ENCODE data around the gene RFPL4AL1. TPM values are rescaled to one million over a fixed set of nuclear protein-coding genes. Genes with fewer than 3 reads are reported as not detected.
"Not testable (repeated sequence)": the region's sequence is repeated elsewhere in the genome, so short reads cannot be mapped to it uniquely, and the experiment has no call there.

Gene RFPL4AL1
- total RNA-seq, 4 donors from 2014 or later, result not detected

DNA sequence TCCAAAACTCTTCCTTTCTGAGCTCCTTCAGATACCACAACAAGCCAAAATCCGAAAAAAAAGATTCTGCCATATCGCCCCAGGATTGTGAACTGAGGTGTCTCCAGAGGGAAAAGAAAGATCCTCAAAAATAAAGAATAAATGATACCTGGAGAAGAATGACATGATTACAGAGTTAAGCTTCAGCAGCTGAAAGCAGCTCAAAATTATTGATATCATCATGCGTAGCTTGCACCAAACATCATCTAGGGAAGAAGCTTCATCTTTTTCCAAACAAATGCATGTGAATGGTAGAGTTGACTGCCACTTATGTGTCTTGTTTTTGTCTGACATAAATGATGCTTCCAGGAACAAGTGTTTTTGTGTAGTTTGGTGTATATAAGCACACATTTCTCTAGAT, 30.6 kb upstream of the RFPL4AL1 start, which contains the start of gene NLRP9:
Gene NLRP9 (minus strand): TSS at position 101 of the 400 bp plus-strand sequence. CDS start 28 bp downstream, at position 73.
- no peak within 1 kb of the TSS for H3K27ac ChIP-seq
- H3K9me3 ChIP-seq, result no peaks in the 10 kb centered on the region
- intact Hi-C loops (cut with DNase I; ENCODE audit: low total_unique reads), result no loop called here
- 90 to 100% methylated on average over 1 to 3 of the region's 3 CpGs for WGBS, 2 donors (ENCODE audit: low coverage in 1 of 2)
- TF ChIP-seq POLR2AphosphoS5 (IDR thresholded peaks at IDR 0.05) (no peak), EP300 (IDR thresholded peaks at IDR 0.05; ENCODE audit: low read depth) (no peak), POLR2A (IDR thresholded peaks at IDR 0.05) (no peak)
- TF ChIP-seq, protein P1, sequence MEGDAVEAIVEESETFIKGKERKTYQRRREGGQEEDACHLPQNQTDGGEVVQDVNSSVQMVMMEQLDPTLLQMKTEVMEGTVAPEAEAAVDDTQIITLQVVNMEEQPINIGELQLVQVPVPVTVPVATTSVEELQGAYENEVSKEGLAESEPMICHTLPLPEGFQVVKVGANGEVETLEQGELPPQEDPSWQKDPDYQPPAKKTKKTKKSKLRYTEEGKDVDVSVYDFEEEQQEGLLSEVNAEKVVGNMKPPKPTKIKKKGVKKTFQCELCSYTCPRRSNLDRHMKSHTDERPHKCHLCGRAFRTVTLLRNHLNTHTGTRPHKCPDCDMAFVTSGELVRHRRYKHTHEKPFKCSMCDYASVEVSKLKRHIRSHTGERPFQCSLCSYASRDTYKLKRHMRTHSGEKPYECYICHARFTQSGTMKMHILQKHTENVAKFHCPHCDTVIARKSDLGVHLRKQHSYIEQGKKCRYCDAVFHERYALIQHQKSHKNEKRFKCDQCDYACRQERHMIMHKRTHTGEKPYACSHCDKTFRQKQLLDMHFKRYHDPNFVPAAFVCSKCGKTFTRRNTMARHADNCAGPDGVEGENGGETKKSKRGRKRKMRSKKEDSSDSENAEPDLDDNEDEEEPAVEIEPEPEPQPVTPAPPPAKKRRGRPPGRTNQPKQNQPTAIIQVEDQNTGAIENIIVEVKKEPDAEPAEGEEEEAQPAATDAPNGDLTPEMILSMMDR (IDR thresholded peaks at IDR 0.05), result no peak
- DNase-seq, result no peak
- H3K4me1 ChIP-seq, result no peaks in the 10 kb centered on the region
- no peaks in the 10 kb centered on the region for H3K36me3 ChIP-seq
- in situ Hi-C loops (cut with MboI; ENCODE audit: low pct_ligation_motif_present in 1 of 4, low pct_unique_long_range_greater_than_20kb in 1 of 4, low sequenced_read_pairs in 3 of 4), result no loop called here
- no peaks in the 10 kb centered on the region for H3K27me3 ChIP-seq
- no peak within 1 kb of the TSS for H3K4me3 ChIP-seq

DNA sequence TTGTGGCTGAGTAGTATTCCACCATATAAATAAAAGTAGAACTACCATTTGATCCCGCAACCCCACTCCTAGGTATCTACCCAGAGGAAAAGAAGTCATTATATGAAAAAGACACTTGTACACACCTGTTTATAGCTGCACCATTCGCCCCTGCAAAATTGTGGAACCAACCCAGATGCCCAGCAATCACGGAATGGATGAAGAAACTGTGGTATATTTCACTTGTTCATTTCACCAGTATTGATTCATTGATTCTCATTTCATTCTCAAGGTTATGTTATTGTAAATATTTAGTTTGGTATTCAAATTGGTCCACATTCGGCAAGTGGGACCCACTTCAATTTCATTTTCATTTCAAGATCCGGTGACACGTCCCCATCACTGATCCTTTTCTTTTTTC, 18.2 kb upstream of the RFPL4AL1 start:
- Histone ChIP-seq H3K36me3 (no peaks in the 10 kb centered on the region), H3K27ac (no peak overlapping the region), H3K4me3 (no peak overlapping the region), H3K4me1 (peaks cover 0 to 3% (median 1%) of the 10 kb centered on the region in 4 donors), H3K9me3 (no peaks in the 10 kb centered on the region), H3K27me3 (peaks cover 5% of the 10 kb centered on the region)
- 85 to 89% methylated on average over 6 of the region's 6 CpGs for WGBS, 2 donors (ENCODE audit: low coverage in 1 of 2)
- no peak for DNase-seq
- TF ChIP-seq POLR2A (IDR thresholded peaks at IDR 0.05), result no peak
- no peak for TF ChIP-seq POLR2AphosphoS5 (IDR thresholded peaks at IDR 0.05)
- intact Hi-C loops (cut with DNase I; ENCODE audit: low total_unique reads), result no loop called here
- in situ Hi-C loops (cut with MboI; ENCODE audit: low pct_ligation_motif_present in 1 of 4, low pct_unique_long_range_greater_than_20kb in 1 of 4, low sequenced_read_pairs in 3 of 4), result no loop called here

DNA sequence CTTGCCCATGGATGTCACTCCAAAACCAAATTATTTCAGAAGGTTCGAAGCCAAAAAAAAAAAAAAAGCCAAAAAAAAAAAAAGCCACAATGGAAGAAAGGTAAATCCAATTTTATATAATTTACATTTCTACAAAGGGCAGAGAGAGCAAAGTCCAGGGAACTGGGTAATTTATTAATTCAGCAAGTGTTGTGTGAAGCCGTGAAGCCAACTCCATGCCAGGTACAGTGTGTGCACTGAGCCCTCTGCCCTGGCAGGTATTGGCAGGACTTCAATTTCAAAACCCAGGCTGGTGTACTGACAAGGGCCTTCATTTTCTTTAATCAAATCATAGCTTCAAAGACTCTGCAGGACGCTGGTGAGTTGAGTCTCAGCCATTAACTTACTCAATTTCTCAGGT, 15.5 kb upstream of the RFPL4AL1 start:
- TF ChIP-seq EP300 (IDR thresholded peaks at IDR 0.05; ENCODE audit: low read depth) (no peak), POLR2A (IDR thresholded peaks at IDR 0.05) (no peak), POLR2AphosphoS5 (IDR thresholded peaks at IDR 0.05) (no peak)
- TF ChIP-seq, protein P1 (IDR thresholded peaks at IDR 0.05), result no peak
- no peak overlapping the region for H3K4me3 ChIP-seq
- in situ Hi-C loops (cut with MboI; ENCODE audit: low pct_ligation_motif_present in 1 of 4, low pct_unique_long_range_greater_than_20kb in 1 of 4, low sequenced_read_pairs in 3 of 4), result no loop called here
- no peak overlapping the region for H3K27ac ChIP-seq
- intact Hi-C loops (cut with DNase I; ENCODE audit: low total_unique reads), result no loop called here
- H3K4me1 ChIP-seq, result peaks cover 0 to 3% (median 1%) of the 10 kb centered on the region in 4 donors
- peak; percentile 55 for DNase-seq
- H3K36me3 ChIP-seq, result no peaks in the 10 kb centered on the region
- 35 to 67% methylated on average over 2 to 3 of the region's 3 CpGs for WGBS, 2 donors (ENCODE audit: low coverage in 1 of 2)
- H3K27me3 ChIP-seq, result peaks cover 5% of the 10 kb centered on the region
- H3K9me3 ChIP-seq, result no peaks in the 10 kb centered on the region

DNA sequence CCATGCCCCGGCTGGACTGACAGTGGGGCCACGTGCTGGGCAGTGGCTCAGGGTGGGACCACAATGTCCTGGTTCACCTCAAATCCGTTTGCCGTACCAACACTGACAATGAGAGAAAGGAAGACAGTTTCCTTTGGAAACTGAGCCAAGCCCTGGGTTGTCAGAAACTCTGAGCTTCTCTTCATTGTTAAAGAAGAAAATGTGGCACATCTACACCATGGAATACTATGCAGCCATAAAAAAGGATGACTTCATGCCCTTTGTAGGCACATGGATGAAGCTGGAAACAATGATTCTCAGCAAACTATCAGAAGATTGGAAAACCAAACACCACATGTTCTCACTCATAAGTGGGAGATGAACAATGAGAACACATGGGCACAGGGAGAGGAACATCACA, 12.1 kb upstream of the RFPL4AL1 start:
- H3K9me3 ChIP-seq; in situ Hi-C loops (cut with MboI; ENCODE audit: low pct_ligation_motif_present in 1 of 4, low pct_unique_long_range_greater_than_20kb in 1 of 4, low sequenced_read_pairs in 3 of 4); H3K36me3 ChIP-seq; intact Hi-C loops (cut with DNase I; ENCODE audit: low total_unique reads); H3K27ac ChIP-seq; H3K4me1 ChIP-seq; DNase-seq; H3K4me3 ChIP-seq; H3K27me3 ChIP-seq: not testable (repeated sequence)
- WGBS, 2 donors (ENCODE audit: low coverage in 1 of 2), result 80% methylated on average over 4 of the region's 4 CpGs; no CpG with 5 or more reads in 1 of the 2 donors

DNA sequence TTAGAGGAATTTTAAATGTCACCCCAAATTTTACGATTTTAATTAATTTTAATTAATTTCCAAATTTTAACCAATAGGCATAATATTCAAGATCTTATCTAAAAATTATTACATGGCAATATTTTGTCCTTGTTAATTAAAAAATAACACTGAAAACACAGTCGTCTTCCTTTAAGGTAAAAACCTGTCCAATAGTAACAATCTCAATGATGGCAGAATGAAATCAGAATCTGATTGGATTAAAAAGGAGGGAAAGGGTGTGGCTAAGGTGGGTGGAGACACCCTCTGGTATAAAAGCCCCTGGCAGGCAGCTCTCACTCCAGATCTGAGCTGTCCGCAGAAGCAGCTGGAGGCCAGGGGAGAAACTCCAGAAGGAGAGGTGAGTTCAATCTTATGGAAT, 10.1 kb upstream of the RFPL4AL1 start, which contains the start of gene RFPL4A:
Gene RFPL4A (plus strand): TSS at position 301 of the 400 bp plus-strand sequence. CDS start 2,704 bp downstream, outside the sequence.
- DNase-seq; H3K4me1 ChIP-seq; in situ Hi-C loops (cut with MboI; ENCODE audit: low pct_ligation_motif_present in 1 of 4, low pct_unique_long_range_greater_than_20kb in 1 of 4, low sequenced_read_pairs in 3 of 4); H3K4me3 ChIP-seq; H3K27ac ChIP-seq; H3K9me3 ChIP-seq; H3K27me3 ChIP-seq; intact Hi-C loops (cut with DNase I; ENCODE audit: low total_unique reads); H3K36me3 ChIP-seq: not testable (repeated sequence)
- WGBS, 2 donors (ENCODE audit: low coverage in 1 of 2), result 86 to 92% methylated on average over 2 to 3 of the region's 3 CpGs

DNA sequence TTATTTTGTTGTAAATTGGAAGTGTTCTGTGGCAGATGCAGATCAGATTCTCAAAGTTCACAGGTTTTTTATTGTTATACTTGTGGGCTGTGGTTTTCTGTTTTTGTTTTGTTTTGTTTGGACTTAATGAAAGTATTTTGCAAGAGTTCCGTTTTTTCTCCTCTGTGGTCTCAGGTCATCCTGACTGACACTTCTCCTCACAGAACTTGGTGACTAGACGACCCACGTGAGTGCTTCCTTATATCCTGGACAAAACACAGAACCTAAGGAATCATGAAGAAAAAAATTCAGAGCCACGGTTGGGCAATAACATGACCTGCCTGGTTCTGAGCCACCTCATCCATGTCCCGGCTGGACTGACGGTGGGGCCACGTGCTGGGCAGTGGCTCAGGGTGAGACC, 2.5 kb upstream of the RFPL4AL1 start:
- no peak for TF ChIP-seq EP300 (IDR thresholded peaks at IDR 0.05; ENCODE audit: low read depth)
- TF ChIP-seq POLR2A (IDR thresholded peaks at IDR 0.05), result no peak
- TF ChIP-seq POLR2AphosphoS5 (IDR thresholded peaks at IDR 0.05), result no peak
- TF ChIP-seq, protein P1 (IDR thresholded peaks at IDR 0.05), result no peak
- whole genome bisulfite sequencing, 2 donors (ENCODE audit: low coverage in 1 of 2), result 56 to 71% methylated on average over 1 to 7 of the region's 7 CpGs
- no peak overlapping the region for H3K4me3 ChIP-seq
- H3K4me1 ChIP-seq, result no peaks in the 10 kb centered on the region
- intact Hi-C loops (cut with DNase I; ENCODE audit: low total_unique reads), result no loop called here
- no peaks in the 10 kb centered on the region for H3K9me3 ChIP-seq
- H3K27ac ChIP-seq, result no peak overlapping the region
- in situ Hi-C loops (cut with MboI; ENCODE audit: low pct_ligation_motif_present in 1 of 4, low pct_unique_long_range_greater_than_20kb in 1 of 4, low sequenced_read_pairs in 3 of 4), result no loop called here
- no peaks in the 10 kb centered on the region for H3K36me3 ChIP-seq
- DNase-seq, result no peak
- peaks cover 8% of the 10 kb centered on the region for H3K27me3 ChIP-seq

DNA sequence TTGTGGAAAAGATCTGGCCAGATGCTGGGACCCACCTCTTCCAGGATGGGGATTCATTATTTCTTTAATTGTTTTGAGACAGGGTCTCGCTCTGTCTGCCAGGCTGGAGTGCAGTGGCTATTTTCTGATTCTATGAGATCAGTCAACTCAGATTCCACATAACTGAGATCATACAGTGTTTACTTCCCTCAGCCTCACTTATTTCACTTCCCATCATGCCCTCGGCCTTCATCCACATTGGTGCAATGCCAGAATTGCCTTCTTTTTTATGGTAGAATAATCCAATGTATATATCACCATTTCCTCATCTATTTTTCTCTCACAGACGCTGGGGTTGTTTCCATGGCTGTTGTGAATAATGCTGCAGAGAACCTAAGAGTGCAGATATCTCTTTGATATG, 714 bp downstream of the RFPL4AL1 start:
- H3K4me3 ChIP-seq; H3K4me1 ChIP-seq; intact Hi-C loops (cut with DNase I; ENCODE audit: low total_unique reads); H3K36me3 ChIP-seq; in situ Hi-C loops (cut with MboI; ENCODE audit: low pct_ligation_motif_present in 1 of 4, low pct_unique_long_range_greater_than_20kb in 1 of 4, low sequenced_read_pairs in 3 of 4); H3K27me3 ChIP-seq; H3K27ac ChIP-seq; H3K9me3 ChIP-seq; DNase-seq: not testable (repeated sequence)
- 25 to 29% methylated on average over 1 to 3 of the region's 3 CpGs for WGBS, 2 donors (ENCODE audit: low coverage in 1 of 2)
